HepG2 (cell line): Measurements from ENCODE around the gene KCNAB3. TPM values are rescaled to one million over a fixed set of nuclear protein-coding genes. Genes with fewer than 3 reads are reported as not detected.

Source experiments
- AKNA ChIP-seq: sonication (generic); formaldehyde crosslinking; IDR thresholded peaks from 2 replicates; pipeline ENCODE4 v1.4.0; 2020; ENCODE audit warnings: missing genetic modification reagents, borderline replicate concordance
- ARID5B ChIP-seq: IDR thresholded peaks from 2 replicates; pipeline ENCODE4 v1.4.0; 2020; ENCODE audit warnings: mild to moderate bottlenecking, missing genetic modification reagents
- CCDC6 ChIP-seq: sonication (generic); formaldehyde crosslinking; IDR thresholded peaks from 2 replicates; pipeline ENCODE4 v1.8.1; 2022; ENCODE audit warnings: mild to moderate bottlenecking, missing genetic modification reagents, moderate library complexity
- HHEX ChIP-seq: IDR thresholded peaks from 2 replicates; pipeline ENCODE4 v1.6.1; 2016; ENCODE audit warnings: control low read depth
- HNRNPLL ChIP-seq: fragments of 200-400 bp; formaldehyde crosslinking; IDR thresholded peaks from 2 replicates; pipeline ENCODE4 v1.6.1; 2017; ENCODE audit warnings: mild to moderate bottlenecking, low read depth, low read length; ENCODE audit not compliant: poor library complexity, severe bottlenecking
- KLF12 ChIP-seq: sonication (generic); formaldehyde crosslinking; IDR thresholded peaks from 2 replicates; pipeline ENCODE4 v1.4.0; 2020; ENCODE audit warnings: missing genetic modification reagents, borderline replicate concordance
- MEIS2 ChIP-seq: sonication (generic); formaldehyde crosslinking; IDR thresholded peaks from 2 replicates; pipeline ENCODE4 v1.9.0; 2021; ENCODE audit warnings: mild to moderate bottlenecking, missing genetic modification reagents
- NR0B2 ChIP-seq: sonication (generic); formaldehyde crosslinking; IDR thresholded peaks from 2 replicates; pipeline ENCODE4 v1.4.0; 2020; ENCODE audit warnings: mild to moderate bottlenecking, missing genetic modification reagents
- SALL2 ChIP-seq: sonication (generic); formaldehyde crosslinking; IDR thresholded peaks from 2 replicates; pipeline ENCODE4 v1.8.1; 2023; ENCODE audit warnings: mild to moderate bottlenecking, missing genetic modification reagents, inconsistent platforms
- SMARCE1 ChIP-seq: fragments of 450-650 bp; IDR thresholded peaks from 2 replicates; pipeline ENCODE4 v1.6.1; 2017; ENCODE audit warnings: borderline replicate concordance
- TCF7L2 ChIP-seq: IDR thresholded peaks from 2 replicates; pipeline ENCODE4 v1.6.1; 2011; ENCODE audit warnings: mild to moderate bottlenecking, low read depth, low read length, moderate library complexity
- WIZ ChIP-seq: sonication (generic); formaldehyde crosslinking; IDR thresholded peaks from 2 replicates; pipeline ENCODE4 v1.5.1; 2020; ENCODE audit warnings: mild to moderate bottlenecking, missing genetic modification reagents
- ZBTB44 ChIP-seq: sonication (generic); formaldehyde crosslinking; IDR thresholded peaks from 2 replicates; pipeline ENCODE4 v1.4.0; 2020; ENCODE audit warnings: missing genetic modification reagents
- ZNF614 ChIP-seq: IDR thresholded peaks from 2 replicates; pipeline ENCODE4 v1.6.1; 2018; ENCODE audit warnings: missing biosample characterization, missing genetic modification reagents, inconsistent platforms, borderline replicate concordance
- ZNF678 ChIP-seq: sonication (generic); formaldehyde crosslinking; IDR thresholded peaks from 2 replicates; pipeline ENCODE4 v1.4.0; 2020; ENCODE audit warnings: mild to moderate bottlenecking, missing genetic modification reagents
- ZNF720 ChIP-seq: sonication (generic); formaldehyde crosslinking; IDR thresholded peaks from 2 replicates; pipeline ENCODE4 v1.4.0; 2020; ENCODE audit warnings: missing genetic modification reagents
- ZNF788 ChIP-seq: sonication (generic); formaldehyde crosslinking; IDR thresholded peaks from 2 replicates; pipeline ENCODE4 v1.5.0; 2020; ENCODE audit warnings: mild to moderate bottlenecking, missing genetic modification reagents, borderline replicate concordance
- ZNF841 ChIP-seq: sonication (generic); formaldehyde crosslinking; IDR thresholded peaks from 2 replicates; pipeline ENCODE4 v1.8.1; 2023; ENCODE audit warnings: missing genetic modification reagents, borderline replicate concordance
- polyA plus RNA-seq, 8 experiments: library from polyadenylated mRNA; depleted of rRNA in 3 of 8; stranded (reverse) in 7 of 8; unstranded in 1 of 8; fragments of >200 nt; fragmentation: Illumina TruSeq in 4 of 8; extraction: Trizol in 4 of 8; gene quantifications; 2 replicates each; pipeline versions ENCODE4 v1.2.1 to v1.2.3, GENCODE V29; 2011 to 2016; ENCODE audit warnings: low read depth in 4 of 8, missing spikeins in 1 of 8, mixed read lengths in 1 of 8; ENCODE audit not compliant: insufficient read depth in 1 of 8
- total RNA-seq, 5 experiments: library from RNA; depleted of rRNA; stranded (reverse); fragments of >200 nt; fragmentation: Illumina TruSeq; extraction: Trizol; gene quantifications; 2 replicates each; pipeline ENCODE4 v1.2.3, GENCODE V29; 2016; ENCODE audit warnings: low read depth in 1 of 5

Gene KCNAB3
- total and polyA plus RNA-seq, 2 of the 13 experiments (the other 11 are each of a cell fraction or from before 2014, with no cell fraction given), result 0.29 to 0.88 TPM

GRCh38 chr17:7915611-7916384 lies 13.9 kb downstream of the KCNAB3 start, which contains the start of gene RNF227 (continued):
- TF ChIP-seq ARID5B (peak; percentile 38; the same call in 1 of the 2 replicates), NR0B2 (CRISPR knock-in tag) (peak; percentile 86), SMARCE1 (no peak), KLF12 (no peak; the same call in 1 of the 2 replicates), HNRNPLL (no peak), ZNF841 (CRISPR knock-in tag) (peak; percentile 92; the same call in 1 of the 2 replicates), ZNF678 (CRISPR knock-in tag) (peak; percentile 91), HHEX (CRISPR knock-in tag) (no peak), MEIS2 (CRISPR knock-in tag) (peak; percentile 74; the same call in 1 of the 2 replicates), AKNA (CRISPR knock-in tag) (peak; percentile 85), ZNF614 (CRISPR knock-in tag) (no peak), CCDC6 (CRISPR knock-in tag) (peak; percentile 99), WIZ (CRISPR knock-in tag) (peak; percentile 40; the same call in 1 of the 2 replicates), SALL2 (CRISPR knock-in tag) (no peak; the same call in 1 of the 2 replicates), ZNF788 (CRISPR knock-in tag) (peak; percentile 49; the same call in 1 of the 2 replicates), TCF7L2 (no peak), ZBTB44 (CRISPR knock-in tag) (0 out of 2 replicates have a peak, but pooled peaks have one; percentile 79), ZNF720 (CRISPR knock-in tag) (no peak)
